GM19193 (cell line): ENCODE measurements around the gene RPL13.

ENCODE experiments used
- POLR2A ChIP-seq: IDR thresholded peaks from 4 replicates; pipeline ENCODE4 v1.6.1; 2011; ENCODE audit not compliant: insufficient read depth, insufficient read length; ENCODE audit errors: extremely low read depth

The RPL13 gene

GRCh38 chr16:89576153-89577054, 15.9 kb downstream of the RPL13 start:
- no peak for TF ChIP-seq POLR2A

- no peak for TF ChIP-seq POLR2A
Observed at GRCh38 chr16:89577055-89577759, 16.7 kb downstream of the RPL13 start.

GRCh38 chr16:89579351-89579750, 18.9 kb downstream of the RPL13 start:
- TF ChIP-seq POLR2A, result no peak

GRCh38 chr16:89581045-89581695, 20.7 kb downstream of the RPL13 start:
- no peak for TF ChIP-seq POLR2A

- TF ChIP-seq POLR2A, result no peak
Observed at GRCh38 chr16:89581861-89582563, 21.5 kb downstream of the RPL13 start.

GRCh38 chr16:89582614-89583196, 22.2 kb downstream of the RPL13 start:
- TF ChIP-seq POLR2A, result no peak

GRCh38 chr16:89583197-89583894, 22.9 kb downstream of the RPL13 start:
- no peak for TF ChIP-seq POLR2A

- no peak for TF ChIP-seq POLR2A
Observed at GRCh38 chr16:89583895-89584644, 23.6 kb downstream of the RPL13 start.

- TF ChIP-seq POLR2A, result no peak
Observed at GRCh38 chr16:89584768-89585549, 24.5 kb downstream of the RPL13 start.

GRCh38 chr16:89586218-89586617, 25.7 kb downstream of the RPL13 start:
- TF ChIP-seq POLR2A, result no peak

- TF ChIP-seq POLR2A, result no peak
Observed at GRCh38 chr16:89586853-89587252, 26.4 kb downstream of the RPL13 start.

GRCh38 chr16:89588413-89589109, 28.1 kb downstream of the RPL13 start:
- no peak for TF ChIP-seq POLR2A

- TF ChIP-seq POLR2A, result no peak
Observed at GRCh38 chr16:89589241-89589926, 28.9 kb downstream of the RPL13 start.
